H9 (cell line): ENCODE data around the gene CD248. TPM values are rescaled to one million over a fixed set of nuclear protein-coding genes. Genes with fewer than 3 reads are reported as not detected.
A peak's percentile ranks its signal among the peaks of the same experiment; 100 is the strongest.

Experiments used
- DNase-seq: peaks from one replicate; pipeline ENCODE4 v3.0.0-alpha.2; 2017
- H2AFZ ChIP-seq: one replicate; pipeline ENCODE4 v1.6.1; 2013; ENCODE audit warnings: mild to moderate bottlenecking, low read length, control low read depth, moderate library complexity
- H2AK5ac ChIP-seq: 2 replicates; pipeline ENCODE4 v1.6.1; 2013; ENCODE audit warnings: low read length, control low read depth, mixed read lengths; ENCODE audit not compliant: insufficient read length
- H2BK120ac ChIP-seq: one replicate; pipeline ENCODE4 v1.6.1; 2013; ENCODE audit warnings: low read depth, mild to moderate bottlenecking, low read length, control low read depth, inconsistent platforms; ENCODE audit not compliant: poor library complexity, severe bottlenecking
- H2BK12ac ChIP-seq: 2 replicates; pipeline ENCODE4 v1.6.1; 2013; ENCODE audit warnings: low read length, control low read depth, mixed read lengths, low read depth; ENCODE audit not compliant: insufficient read length
- H2BK15ac ChIP-seq: 2 replicates; pipeline ENCODE4 v1.6.1; 2013; ENCODE audit warnings: low read depth, low read length, control low read depth
- H2BK20ac ChIP-seq: one replicate; pipeline ENCODE4 v1.6.1; 2013; ENCODE audit warnings: low read depth, mild to moderate bottlenecking, low read length, control low read depth, inconsistent platforms; ENCODE audit not compliant: poor library complexity, severe bottlenecking
- H2BK5ac ChIP-seq: 2 replicates; pipeline ENCODE4 v1.6.1; 2013; ENCODE audit warnings: low read length, control low read depth, mixed read lengths; ENCODE audit not compliant: insufficient read length
- H3K14ac ChIP-seq: 2 replicates; pipeline ENCODE4 v1.6.1; 2013; ENCODE audit warnings: low read length, control low read depth; ENCODE audit not compliant: insufficient read depth
- H3K18ac ChIP-seq: 2 replicates; pipeline ENCODE4 v1.6.1; 2013; ENCODE audit warnings: low read depth, mild to moderate bottlenecking, mixed read lengths, low read length, control low read depth; ENCODE audit not compliant: insufficient read length
- H3K23ac ChIP-seq: 2 replicates; pipeline ENCODE4 v1.6.1; 2013; ENCODE audit warnings: low read length, control low read depth, mixed read lengths, low read depth; ENCODE audit not compliant: insufficient read length
- H3K23me2 ChIP-seq: 2 replicates; pipeline ENCODE4 v1.6.1; 2013; ENCODE audit warnings: low read depth, mild to moderate bottlenecking, mixed read lengths, low read length, control low read depth; ENCODE audit not compliant: insufficient read length, poor library complexity, severe bottlenecking
- H3K27ac ChIP-seq: 2 replicates; pipeline ENCODE4 v1.5.1; 2013; ENCODE audit warnings: low read length, control low read depth, mixed read lengths, low read depth; ENCODE audit not compliant: insufficient read length
- H3K27me3 ChIP-seq: 2 replicates; pipeline ENCODE4 v1.6.1; 2013; ENCODE audit warnings: low read length, control low read depth, inconsistent platforms; ENCODE audit not compliant: insufficient read depth
- H3K4ac ChIP-seq: 2 replicates; pipeline ENCODE4 v1.6.1; 2013; ENCODE audit warnings: low read depth, mild to moderate bottlenecking, control low read depth, inconsistent platforms, low read length, moderate library complexity
- H3K4me1 ChIP-seq: 2 replicates; pipeline ENCODE4 v1.6.1; 2013; ENCODE audit warnings: low read length, control low read depth, inconsistent platforms; ENCODE audit not compliant: insufficient read depth
- H3K4me2 ChIP-seq: 2 replicates; pipeline ENCODE4 v1.6.1; 2013; ENCODE audit warnings: low read length, control low read depth, mixed read lengths; ENCODE audit not compliant: insufficient read length, insufficient read depth
- H3K56ac ChIP-seq: 2 replicates; pipeline ENCODE4 v1.6.1; 2013; ENCODE audit warnings: low read depth, mild to moderate bottlenecking, mixed read lengths, low read length, control low read depth; ENCODE audit not compliant: insufficient read length
- H3K79me1 ChIP-seq: 2 replicates; pipeline ENCODE4 v1.6.1; 2013; ENCODE audit warnings: low read depth, mild to moderate bottlenecking, moderate library complexity, low read length, control low read depth, inconsistent platforms; ENCODE audit not compliant: insufficient read depth, poor library complexity, severe bottlenecking
- H3K79me2 ChIP-seq: 2 replicates; pipeline ENCODE4 v1.6.1; 2013; ENCODE audit warnings: low read length, control low read depth, inconsistent platforms; ENCODE audit not compliant: insufficient read depth
- H3K9ac ChIP-seq: 2 replicates; pipeline ENCODE4 v1.6.1; 2013; ENCODE audit warnings: low read length, control low read depth, mixed read lengths; ENCODE audit not compliant: insufficient read length; ENCODE audit errors: extremely low read depth
- H3K9me3 ChIP-seq: one replicate; pipeline ENCODE4 v1.6.1; 2013; ENCODE audit warnings: low read depth, low read length, inconsistent platforms; ENCODE audit not compliant: control insufficient read depth
- H3T11ph ChIP-seq: one replicate; pipeline ENCODE4 v1.6.1; 2013; ENCODE audit warnings: mild to moderate bottlenecking, low read length, control low read depth, inconsistent platforms
- H4K20me1 ChIP-seq: one replicate; pipeline ENCODE4 v1.6.1; 2013; ENCODE audit not compliant: control insufficient read depth, insufficient read length, insufficient read depth
- H4K5ac ChIP-seq: 2 replicates; pipeline ENCODE4 v1.6.1; 2013; ENCODE audit warnings: low read depth, mild to moderate bottlenecking, mixed read lengths, low read length, control low read depth; ENCODE audit not compliant: insufficient read length
- H4K8ac ChIP-seq: replicated peaks from 2 replicates; pipeline ENCODE4 v1.6.1; 2013; ENCODE audit warnings: low read length, control low read depth, mixed read lengths, low read depth; ENCODE audit not compliant: insufficient read length
- H4K91ac ChIP-seq: 2 replicates; pipeline ENCODE4 v1.6.1; 2013; ENCODE audit warnings: low read depth, mild to moderate bottlenecking, moderate library complexity, mixed read lengths, low read length, control low read depth; ENCODE audit not compliant: insufficient read length
- H3K27ac Mint-ChIP-seq, 3 experiments: 2 replicates in 2 of 3; 3 replicates in 1 of 3; pipeline ENCODE4 v1.8.0; 2020 to 2021; ENCODE audit warnings: mixed read lengths in 3 of 3, mild to moderate bottlenecking in 1 of 3, moderate library complexity in 1 of 3
- H3K27me3 Mint-ChIP-seq: 2 replicates; pipeline ENCODE4 v1.8.0; 2021; ENCODE audit warnings: low read depth, mild to moderate bottlenecking, moderate library complexity, mixed read lengths
- H3K36me3 Mint-ChIP-seq, 3 experiments: 2 replicates in 2 of 3; 3 replicates in 1 of 3; pipeline ENCODE4 v1.8.0; 2020 to 2021; ENCODE audit warnings: low read depth in 3 of 3, mixed read lengths in 3 of 3; ENCODE audit not compliant: insufficient read depth in 1 of 3
- H3K4me1 Mint-ChIP-seq, 2 experiments: 2 replicates each; pipeline ENCODE4 v1.8.0; 2020; ENCODE audit warnings: mixed read lengths in 2 of 2
- H3K4me3 Mint-ChIP-seq, 2 experiments: 2 replicates in 1 of 2; 3 replicates in 1 of 2; pipeline ENCODE4 v1.8.0; 2020 to 2021; ENCODE audit warnings: mild to moderate bottlenecking in 2 of 2, mixed read lengths in 2 of 2, moderate library complexity in 1 of 2
- H3K9me3 Mint-ChIP-seq, 2 experiments: 2 replicates in 1 of 2; 3 replicates in 1 of 2; pipeline ENCODE4 v1.8.0; 2020; ENCODE audit warnings: mild to moderate bottlenecking in 2 of 2, mixed read lengths in 2 of 2, moderate library complexity in 1 of 2
- WGBS: extraction: QIAGEN DNeasy Blood & Tissue Kit; methylation state at CpG from one replicate; pipeline ENCODE4 v1.1.7; 2013; ENCODE audit warnings: missing lambda C conversion rate, low lambda C conversion rate, mixed read lengths; ENCODE audit not compliant: insufficient read length; ENCODE audit errors: extremely low coverage; 5-methylcytosine and 5-hydroxymethylcytosine counted together
- total RNA-seq: library from RNA; stranded (reverse); gene quantifications from 2 replicates; pipeline ENCODE4 v1.2.1, GENCODE V29; 2021
- TF ChIP-seq, protein P1 (sequence below): fragments of 200-600 bp; sonication (generic); conservative IDR thresholded peaks from 3 replicates; pipeline ENCODE4 v1.8.0; 2021; ENCODE audit warnings: antibody characterized with exemption, mild to moderate bottlenecking

The CD248 gene
- total RNA-seq, 1 experiment from 2014 or later = 1.5 TPM

DNA sequence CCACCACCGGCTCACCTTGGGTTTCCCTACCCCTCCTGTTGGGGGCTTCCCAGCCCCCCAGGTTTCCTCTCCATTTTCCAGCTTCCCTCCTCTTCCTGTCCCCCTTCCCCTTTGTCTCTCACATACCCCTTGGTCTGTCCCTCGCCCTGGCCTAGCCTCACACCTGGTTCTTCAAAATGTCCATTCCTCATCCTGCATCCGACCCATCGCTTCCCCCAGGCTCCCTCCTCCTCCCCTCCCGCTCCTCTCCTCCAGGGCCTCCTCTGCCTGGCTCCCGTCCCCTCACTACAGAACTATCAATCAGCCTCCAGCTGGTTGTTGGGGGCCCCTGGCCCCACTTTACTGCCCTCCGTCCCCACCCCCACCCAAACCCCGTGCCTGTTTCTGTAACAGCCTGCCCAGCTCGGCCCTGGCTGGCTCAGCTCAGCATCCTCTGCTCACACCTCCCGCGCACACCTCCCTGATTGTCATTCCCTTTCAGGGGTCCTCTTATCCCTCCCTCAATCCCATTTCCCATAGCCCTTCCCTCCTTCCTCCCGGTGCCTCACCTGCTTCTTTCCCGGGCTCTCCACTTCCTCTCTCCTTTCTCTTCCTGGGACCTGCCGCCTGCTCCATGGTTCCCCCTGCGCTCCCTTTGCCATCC is 37.6 kb downstream of the CD248 start:
- Histone ChIP-seq H2BK20ac (no peak overlapping the region), H3K56ac (no peak overlapping the region), H3K14ac (peak overlapping the region; percentile 51; the same call in 1 of the 2 replicates), H2BK120ac (no peak overlapping the region), H3K4me1 (no peaks in the 10 kb centered on the region), H2AFZ (no peak overlapping the region), H3K23me2 (no peaks in the 10 kb centered on the region), H3K27me3 (no peaks in the 10 kb centered on the region), H4K91ac (no peak overlapping the region), H3K18ac (peak overlapping the region; percentile 24), H3T11ph (no peak overlapping the region), H4K20me1 (no peaks in the 10 kb centered on the region), H3K79me1 (no peaks in the 10 kb centered on the region), H3K27ac (no peak overlapping the region), H3K9me3 (no peaks in the 10 kb centered on the region), H4K5ac (no peak overlapping the region), H3K9ac (no peak overlapping the region), H3K79me2 (no peaks in the 10 kb centered on the region), H4K8ac (no peak overlapping the region), H2AK5ac (no peak overlapping the region), H3K4ac (no peak overlapping the region; the same call in 1 of the 2 replicates), H3K23ac (no peak overlapping the region), H3K4me2 (peak overlapping the region; percentile 18), H2BK5ac (no peak overlapping the region), H2BK12ac (no peak overlapping the region), H2BK15ac (no peak overlapping the region)
- peaks cover 0 to 15% (median 13%) of the 10 kb centered on the region in 3 experiments; a peak in 6 of 7 replicates for H3K36me3 Mint-ChIP-seq
- DNase-seq = no peak
- no peaks in the 10 kb centered on the region for H3K9me3 Mint-ChIP-seq
- no CpG with 5 or more reads among the region's 15 CpGs for WGBS
- H3K4me3 Mint-ChIP-seq = peak overlapping the region; percentile 62 to 82
- TF ChIP-seq, protein P1, sequence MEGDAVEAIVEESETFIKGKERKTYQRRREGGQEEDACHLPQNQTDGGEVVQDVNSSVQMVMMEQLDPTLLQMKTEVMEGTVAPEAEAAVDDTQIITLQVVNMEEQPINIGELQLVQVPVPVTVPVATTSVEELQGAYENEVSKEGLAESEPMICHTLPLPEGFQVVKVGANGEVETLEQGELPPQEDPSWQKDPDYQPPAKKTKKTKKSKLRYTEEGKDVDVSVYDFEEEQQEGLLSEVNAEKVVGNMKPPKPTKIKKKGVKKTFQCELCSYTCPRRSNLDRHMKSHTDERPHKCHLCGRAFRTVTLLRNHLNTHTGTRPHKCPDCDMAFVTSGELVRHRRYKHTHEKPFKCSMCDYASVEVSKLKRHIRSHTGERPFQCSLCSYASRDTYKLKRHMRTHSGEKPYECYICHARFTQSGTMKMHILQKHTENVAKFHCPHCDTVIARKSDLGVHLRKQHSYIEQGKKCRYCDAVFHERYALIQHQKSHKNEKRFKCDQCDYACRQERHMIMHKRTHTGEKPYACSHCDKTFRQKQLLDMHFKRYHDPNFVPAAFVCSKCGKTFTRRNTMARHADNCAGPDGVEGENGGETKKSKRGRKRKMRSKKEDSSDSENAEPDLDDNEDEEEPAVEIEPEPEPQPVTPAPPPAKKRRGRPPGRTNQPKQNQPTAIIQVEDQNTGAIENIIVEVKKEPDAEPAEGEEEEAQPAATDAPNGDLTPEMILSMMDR = no peak
- peaks cover 23% of the 10 kb centered on the region for H3K27me3 Mint-ChIP-seq
- H3K27ac Mint-ChIP-seq = peak overlapping the region in 2 of 3 experiments; percentile 35 to 61; a peak in 2 of 7 replicates
- H3K4me1 Mint-ChIP-seq = peaks cover 26 to 29% of the 10 kb centered on the region in 2 experiments
